HG02759 (cell line): ENCODE data around the gene TNNT3.

Experiments
- ATAC-seq: cut with Tn5 transposase; IDR thresholded peaks from one replicate; pipeline ENCODE4 v1.9.1; 2021; ENCODE audit warnings: mild to moderate bottlenecking, moderate library complexity; ENCODE audit not compliant: unreplicated experiment

TNNT3 gene

GRCh38 chr11:1947592-1948237 is 28.2 kb downstream of the TNNT3 start:
- ATAC-seq, result no peak

DNA sequence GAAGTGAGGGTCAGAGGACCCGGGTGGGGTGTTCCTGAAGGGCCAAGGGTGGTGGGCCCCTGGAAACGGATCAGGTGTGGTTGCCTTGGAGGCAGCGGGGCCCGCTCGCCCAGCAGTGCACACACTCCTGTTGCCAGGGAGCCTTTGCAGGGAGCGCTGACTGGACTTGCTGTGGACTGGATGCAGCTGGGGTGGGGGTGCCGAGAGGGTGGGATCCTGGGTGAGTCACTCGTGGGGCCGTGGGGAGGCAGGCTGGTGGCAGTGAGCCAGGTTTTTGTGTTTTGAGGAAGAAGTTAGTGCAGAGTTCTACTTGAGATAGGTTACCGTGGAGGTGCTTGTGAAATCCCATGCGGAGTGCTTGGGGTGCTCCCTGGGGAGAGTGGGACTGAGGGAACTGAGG is 28.9 kb downstream of the TNNT3 start:
- ATAC-seq, result no peak

- no peak for ATAC-seq
These were observed 29.8 kb downstream of the TNNT3 start for GRCh38 chr11:1949302-1949701.

DNA sequence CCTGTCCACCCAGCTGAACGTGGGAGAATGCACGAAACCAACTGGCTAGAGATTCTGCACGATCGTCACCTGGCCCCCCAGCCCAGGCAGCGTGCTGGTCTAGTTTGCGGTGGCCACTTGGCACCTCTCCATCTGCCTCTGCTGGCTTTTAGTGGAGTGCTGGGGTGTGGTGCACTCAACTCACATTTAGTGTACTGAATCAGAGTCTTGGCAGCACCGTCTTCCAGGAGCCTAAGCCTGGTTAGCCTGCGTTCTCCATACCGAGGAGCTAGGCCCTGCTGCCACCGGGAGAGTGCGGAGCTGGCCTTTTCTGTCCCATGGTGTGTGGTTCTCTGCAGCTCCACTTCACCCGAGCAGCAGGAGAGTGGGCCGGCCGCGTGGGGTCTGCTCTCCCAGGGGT is 30.4 kb downstream of the TNNT3 start:
- no peak for ATAC-seq

GRCh38 chr11:1952806-1953482 is 33.4 kb downstream of the TNNT3 start:
- ATAC-seq, result no peak

DNA sequence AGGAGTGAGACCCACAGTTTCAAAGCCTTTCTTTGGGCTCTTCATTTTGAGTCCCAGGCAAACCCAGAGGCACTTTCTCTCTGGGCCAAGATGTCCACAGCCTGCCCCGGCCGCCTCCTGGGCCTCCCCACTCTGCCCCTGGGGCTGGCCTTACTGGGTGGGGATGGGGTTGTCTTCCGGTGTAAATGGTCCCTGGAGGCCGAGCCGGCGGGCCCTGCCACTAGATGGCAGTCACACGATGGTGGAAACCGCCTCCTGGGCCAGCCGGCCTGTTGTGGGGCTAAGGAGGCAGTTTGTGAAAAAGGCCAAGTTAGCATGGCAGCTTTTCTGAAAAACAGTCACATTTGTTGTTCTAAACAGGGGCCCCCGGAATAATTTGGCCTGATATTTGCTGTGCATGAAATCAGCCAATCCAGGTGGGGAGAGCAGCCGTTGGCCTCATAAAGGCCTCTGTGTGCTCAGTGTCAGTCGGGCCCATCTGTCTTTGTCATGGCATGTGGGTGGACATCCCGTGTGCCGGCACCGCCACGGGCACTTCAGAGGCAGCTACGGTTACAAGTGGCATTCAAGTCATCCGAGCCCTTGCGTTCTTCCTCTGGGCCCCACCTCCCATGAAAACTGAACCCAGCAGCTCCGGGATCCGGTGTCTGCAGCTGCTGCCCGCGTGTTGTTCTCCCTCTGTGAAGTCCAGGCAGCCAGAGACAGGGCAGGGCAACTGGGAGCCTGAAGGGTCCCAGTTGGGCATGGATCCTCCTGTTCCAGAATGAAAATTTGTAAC is 34.2 kb downstream of the TNNT3 start:
- no peak for ATAC-seq

- no peak for ATAC-seq
These were observed 38.9 kb downstream of the TNNT3 start for GRCh38 chr11:1958367-1958766.

GRCh38 chr11:1959786-1960185 is 40.3 kb downstream of the TNNT3 start:
- no peak for ATAC-seq

DNA sequence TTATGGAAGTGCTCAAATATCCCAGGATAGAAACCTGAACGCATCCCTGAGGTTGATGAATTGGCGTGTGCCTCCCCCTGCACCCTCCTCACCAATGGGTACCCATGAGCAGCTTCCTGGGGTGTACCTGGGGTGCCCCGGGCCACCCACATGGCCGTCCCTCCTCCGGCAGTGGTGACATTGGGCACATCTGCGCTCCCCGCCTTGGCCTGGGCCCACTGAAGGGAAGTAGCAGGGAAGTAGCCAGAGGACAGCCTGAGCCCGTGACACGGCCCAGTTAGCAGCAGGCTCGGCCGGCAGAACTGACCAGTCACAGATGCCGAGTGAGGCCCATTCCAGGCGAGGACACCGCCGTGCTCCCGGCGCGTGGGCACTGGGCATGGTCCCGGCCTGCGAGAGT is 44.4 kb downstream of the TNNT3 start:
- ATAC-seq, result no peak

- no peak for ATAC-seq
These were observed 44.8 kb downstream of the TNNT3 start for GRCh38 chr11:1964348-1964747.

- no peak for ATAC-seq
These were observed 45.5 kb downstream of the TNNT3 start for GRCh38 chr11:1964955-1965354.

GRCh38 chr11:1966531-1966930 is 47.0 kb downstream of the TNNT3 start:
- ATAC-seq, result no peak

- ATAC-seq, result no peak
These were observed 48.2 kb downstream of the TNNT3 start for GRCh38 chr11:1967641-1968225.

GRCh38 chr11:1968454-1969002 is 49.0 kb downstream of the TNNT3 start:
- ATAC-seq, result no peak

GRCh38 chr11:1969035-1969434 is 49.5 kb downstream of the TNNT3 start:
- no peak for ATAC-seq

DNA sequence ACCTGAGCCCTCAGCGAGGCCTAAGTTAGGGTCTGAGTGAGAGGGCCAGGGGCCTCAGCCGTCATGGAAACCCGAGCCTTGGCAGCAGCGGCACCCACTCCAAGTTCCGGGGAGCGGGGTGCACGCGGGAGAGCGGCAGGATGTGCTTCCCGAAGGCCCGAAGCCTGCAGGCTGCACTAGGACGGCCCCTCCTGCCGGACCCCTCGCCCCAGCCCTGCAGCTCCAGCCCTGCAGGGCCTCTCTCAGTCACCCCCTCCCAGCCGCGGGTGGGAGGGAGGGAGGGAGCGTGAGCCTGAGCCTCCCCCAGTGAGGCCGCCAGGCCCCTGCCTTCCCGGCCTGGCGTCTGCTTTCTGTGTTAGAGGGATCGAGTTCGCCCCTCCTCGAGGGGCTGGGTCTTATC is 50.3 kb downstream of the TNNT3 start:
- ATAC-seq, result no peak

- ATAC-seq, result no peak
These were observed 51.5 kb downstream of the TNNT3 start for GRCh38 chr11:1970956-1971355.

DNA sequence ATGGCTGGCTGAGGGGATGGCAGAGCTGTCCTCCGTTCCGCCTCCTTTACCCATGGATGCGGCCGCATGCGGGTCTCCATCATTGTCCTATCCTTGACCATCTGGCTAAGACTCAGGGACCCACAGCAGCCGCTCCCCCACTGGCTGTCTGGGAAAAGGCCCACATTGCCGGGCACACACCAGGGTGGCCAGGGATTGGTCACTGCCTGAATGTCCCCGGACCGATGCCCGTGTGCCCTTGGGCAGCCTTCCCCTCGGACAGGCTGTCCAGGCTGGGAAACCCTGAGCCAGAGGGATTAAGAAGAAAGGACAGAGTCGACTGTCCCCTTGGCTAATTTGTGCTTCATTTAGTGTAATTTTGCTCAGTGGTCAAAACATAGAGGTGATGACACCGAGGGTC is 55.7 kb downstream of the TNNT3 start:
- no peak for ATAC-seq

GRCh38 chr11:1978720-1979473 is 59.4 kb downstream of the TNNT3 start:
- ATAC-seq, result no peak

DNA sequence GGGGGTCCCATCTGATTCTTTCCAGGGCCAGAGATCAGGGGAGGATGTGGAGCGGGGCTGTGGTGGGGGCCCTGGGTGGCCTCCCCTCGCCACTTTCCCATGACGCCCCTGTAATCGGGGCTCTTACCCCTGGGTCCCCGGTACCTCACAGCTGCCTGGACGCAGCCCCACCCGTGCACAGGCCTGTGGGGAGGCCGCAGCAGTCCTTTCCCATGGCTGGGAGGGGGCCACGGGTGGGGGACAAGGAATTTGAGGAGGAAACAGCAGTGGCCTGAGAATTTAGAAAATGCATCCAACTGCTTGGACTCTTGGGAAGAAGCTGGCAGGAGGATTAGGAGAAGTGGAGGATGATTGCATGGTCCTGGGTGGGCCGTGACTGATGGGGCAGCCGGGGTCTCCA is 60.1 kb downstream of the TNNT3 start:
- ATAC-seq, result no peak
